HG03575 (cell line): Measurements from ENCODE around the gene ITGA3.

Experiments used
- ATAC-seq: cut with Tn5 transposase; IDR thresholded peaks from one replicate; pipeline ENCODE4 v1.9.1; 2021; ENCODE audit not compliant: unreplicated experiment, insufficient number of reproducible peaks, low FRiP score; ENCODE audit errors: extremely low read depth

ITGA3 gene

DNA sequence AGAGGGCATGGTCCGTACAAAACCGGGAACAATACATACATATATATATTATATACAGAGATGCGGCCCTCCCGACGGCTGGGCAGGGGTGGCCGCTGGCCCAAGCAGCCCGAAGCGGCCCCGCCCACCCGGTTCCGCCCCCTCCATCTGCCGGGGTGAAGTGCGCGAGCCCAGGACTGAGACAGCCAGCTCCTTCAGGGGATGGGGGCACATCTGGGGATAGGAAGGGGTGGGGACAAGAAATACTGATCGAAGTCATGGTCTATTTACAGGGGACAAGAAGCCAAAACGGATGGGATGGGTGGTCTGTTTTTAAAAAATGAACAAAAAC, 77.8 kb downstream of the ITGA3 start:
- ATAC-seq: no peak

- no peak for ATAC-seq
Measured at GRCh38 chr17:50134206-50135110, 78.5 kb downstream of the ITGA3 start.

- no peak for ATAC-seq
Measured at GRCh38 chr17:50135316-50136095, 79.6 kb downstream of the ITGA3 start.

GRCh38 chr17:50136096-50136687, 80.3 kb downstream of the ITGA3 start:
- ATAC-seq: no peak

DNA sequence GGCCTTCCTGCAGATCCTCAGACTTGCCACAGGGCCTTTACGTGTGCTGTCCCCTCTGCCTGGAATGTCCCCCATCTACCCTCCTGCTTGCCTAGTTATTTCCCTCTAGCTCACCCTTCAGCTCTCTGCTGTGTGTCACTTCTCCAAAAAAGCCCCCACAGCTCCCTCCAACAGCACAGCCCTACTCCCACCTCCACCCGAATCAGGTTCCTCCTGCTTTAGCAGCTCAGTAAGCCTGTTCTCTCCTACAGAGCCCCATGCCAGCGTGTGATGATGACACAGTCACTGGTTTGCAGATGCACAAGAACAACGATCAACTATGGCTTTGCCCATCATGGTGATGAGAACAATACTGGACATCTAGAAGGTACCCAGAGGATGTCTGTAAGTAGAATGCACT, 81.1 kb downstream of the ITGA3 start:
- no peak for ATAC-seq

GRCh38 chr17:50139185-50139783, 83.4 kb downstream of the ITGA3 start:
- ATAC-seq: no peak
